T-helper 2 cell treated with Interferon-gamma antibody and Interleukin-4, amounts not matched to agents 5 μg/mL and 100 μg/mL, for 36 hours (primary cell): ENCODE results near the gene TIMM17A.
"Not testable (repeated sequence)": the region's sequence is repeated elsewhere in the genome, so short reads cannot be mapped to it uniquely, and the experiment has no call there.

Experiments
- DNase-seq: peaks from one replicate; pipeline ENCODE4 v3.0.0; 2021; ENCODE audit warnings: low spot score
- H3K27ac Mint-ChIP-seq: one replicate; pipeline ENCODE4 v1.8.0; 2021; ENCODE audit warnings: mild to moderate bottlenecking, mixed read lengths
- H3K27me3 Mint-ChIP-seq: one replicate; pipeline ENCODE4 v1.8.0; 2021; ENCODE audit warnings: low read depth, mixed read lengths
- H3K36me3 Mint-ChIP-seq: one replicate; pipeline ENCODE4 v1.8.0; 2021; ENCODE audit warnings: low read depth, mixed read lengths
- H3K4me1 Mint-ChIP-seq: one replicate; pipeline ENCODE4 v1.8.0; 2021; ENCODE audit warnings: low read depth, mixed read lengths
- H3K4me3 Mint-ChIP-seq: one replicate; pipeline ENCODE4 v1.8.0; 2022; ENCODE audit warnings: mild to moderate bottlenecking, moderate library complexity, mixed read lengths
- H3K9me3 Mint-ChIP-seq: one replicate; pipeline ENCODE4 v1.8.0; 2021; ENCODE audit warnings: mixed read lengths

TIMM17A gene

GRCh38 chr1:201946224-201946908 lies 8.9 kb upstream of the TIMM17A start, which contains the start of gene LMOD1:
TSS of gene LMOD1 (minus strand) at chr1:201946548. CDS start at chr1:201946340, 208 bp downstream.
- no peaks in the 10 kb centered on the region for H3K36me3 Mint-ChIP-seq
- no peak for DNase-seq
- peaks cover 61% of the 10 kb centered on the region for H3K27me3 Mint-ChIP-seq
- H3K4me3 Mint-ChIP-seq, result peak within 1 kb of the TSS; percentile 10
- H3K27ac Mint-ChIP-seq, result no peak within 1 kb of the TSS
- H3K4me1 Mint-ChIP-seq, result peaks cover 7% of the 10 kb centered on the region
- H3K9me3 Mint-ChIP-seq, result no peaks in the 10 kb centered on the region

DNA sequence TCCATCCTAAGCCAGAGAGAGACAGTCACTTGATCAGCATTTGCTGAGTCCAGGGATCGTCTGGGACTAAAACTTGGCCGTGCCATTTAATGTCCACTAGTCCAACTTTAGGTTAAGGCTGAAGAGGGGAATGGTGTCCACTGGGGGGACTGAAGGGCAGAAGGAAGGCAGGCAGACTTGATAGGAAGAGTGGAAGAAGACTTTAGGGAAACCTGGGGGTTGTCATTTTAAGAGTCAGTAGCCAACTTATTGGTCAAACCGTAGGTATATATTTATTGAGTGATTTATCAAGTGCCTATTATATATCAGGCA lies 7.7 kb upstream of the TIMM17A start:
- no peak for DNase-seq
- H3K9me3 Mint-ChIP-seq, result no peaks in the 10 kb centered on the region
- no peak overlapping the region for H3K4me3 Mint-ChIP-seq
- H3K27ac Mint-ChIP-seq, result no peak overlapping the region
- H3K4me1 Mint-ChIP-seq, result peaks cover 7% of the 10 kb centered on the region
- H3K36me3 Mint-ChIP-seq, result no peaks in the 10 kb centered on the region
- peaks cover 59% of the 10 kb centered on the region for H3K27me3 Mint-ChIP-seq

GRCh38 chr1:201949491-201949890 lies 5.8 kb upstream of the TIMM17A start:
- Mint-ChIP-seq H3K27me3 (peaks cover 47% of the 10 kb centered on the region), H3K27ac (no peak overlapping the region), H3K9me3 (no peaks in the 10 kb centered on the region), H3K4me3 (no peak overlapping the region), H3K4me1 (peaks cover 9% of the 10 kb centered on the region), H3K36me3 (no peaks in the 10 kb centered on the region)
- DNase-seq, result no peak

DNA sequence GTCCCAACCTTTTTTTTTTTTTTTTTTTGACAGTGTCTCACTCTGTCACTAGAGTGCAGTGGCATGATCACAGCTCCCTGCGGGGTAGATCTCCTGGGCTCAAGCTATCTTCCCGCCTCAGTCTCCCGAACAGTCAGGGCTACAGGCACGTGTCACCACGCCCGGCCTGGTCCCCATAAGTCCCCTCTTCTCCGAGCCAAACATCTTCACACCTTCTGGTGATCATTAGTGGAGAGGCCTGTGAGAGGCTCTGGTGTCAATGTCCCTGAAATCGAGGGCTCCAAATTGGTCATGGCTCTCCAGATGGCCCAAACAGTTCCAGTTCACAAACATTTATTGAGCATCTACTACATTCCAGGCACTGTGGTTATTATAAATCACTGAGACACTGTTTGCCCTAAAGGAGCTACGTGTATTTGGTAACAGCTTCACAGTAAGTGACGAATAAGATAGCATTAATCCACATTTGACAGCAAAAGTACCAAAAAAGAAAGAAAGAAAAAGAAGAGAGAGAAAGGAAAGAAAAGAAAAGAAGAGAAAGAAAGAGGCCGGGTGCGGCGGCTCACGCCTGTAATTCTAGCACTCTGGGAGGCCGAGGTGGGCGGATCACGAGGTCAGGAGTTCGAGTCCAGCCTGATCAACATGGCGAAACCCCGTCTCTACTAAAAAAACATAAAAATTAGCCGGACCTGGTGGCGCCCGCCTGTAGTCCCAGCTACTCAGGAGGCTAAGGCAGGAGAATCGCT lies 867 bp upstream of the TIMM17A start:
- Mint-ChIP-seq H3K4me1 (peaks cover 15% of the 10 kb centered on the region), H3K27me3 (peaks cover 5% of the 10 kb centered on the region), H3K36me3 (peaks cover 21% of the 10 kb centered on the region), H3K9me3 (no peaks in the 10 kb centered on the region), H3K4me3 (peak overlapping the region; percentile 99), H3K27ac (peak overlapping the region; percentile 93)
- no peak for DNase-seq

GRCh38 chr1:201955729-201956143 lies 433 bp downstream of the TIMM17A start:
- H3K4me1 Mint-ChIP-seq, result peaks cover 16% of the 10 kb centered on the region
- no peaks in the 10 kb centered on the region for H3K27me3 Mint-ChIP-seq
- H3K4me3 Mint-ChIP-seq, result peak overlapping the region; percentile 99
- DNase-seq, result no peak
- H3K27ac Mint-ChIP-seq, result peak overlapping the region; percentile 93
- no peaks in the 10 kb centered on the region for H3K9me3 Mint-ChIP-seq
- peaks cover 25% of the 10 kb centered on the region for H3K36me3 Mint-ChIP-seq

DNA sequence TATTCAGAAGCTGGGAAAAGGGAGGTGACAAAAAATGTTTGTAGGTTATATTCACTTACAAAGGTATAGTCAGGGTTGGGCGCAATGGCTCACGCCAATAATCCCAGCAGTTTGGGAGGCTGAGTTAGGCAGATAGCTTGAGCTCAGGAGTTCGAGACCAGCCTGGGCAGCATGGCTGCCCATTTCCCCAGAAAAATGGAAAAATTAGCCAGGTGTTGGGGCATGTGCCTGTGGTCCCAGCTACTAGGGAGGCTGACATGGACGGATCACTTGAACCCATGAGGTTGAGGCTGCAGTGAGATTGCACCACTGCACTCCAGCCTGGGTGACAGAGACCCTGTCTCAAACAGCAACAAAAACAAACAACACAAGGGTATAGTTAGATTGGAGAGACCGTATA lies 3.0 kb downstream of the TIMM17A start:
- Mint-ChIP-seq H3K9me3 (no peaks in the 10 kb centered on the region), H3K27me3 (no peaks in the 10 kb centered on the region), H3K36me3 (peaks cover 36% of the 10 kb centered on the region), H3K27ac (no peak overlapping the region), H3K4me3 (no peak overlapping the region), H3K4me1 (peaks cover 16% of the 10 kb centered on the region)
- DNase-seq, result no peak

- H3K36me3 Mint-ChIP-seq, result peaks cover 52% of the 10 kb centered on the region
- H3K9me3 Mint-ChIP-seq, H3K4me1 Mint-ChIP-seq, H3K4me3 Mint-ChIP-seq, H3K27ac Mint-ChIP-seq, H3K27me3 Mint-ChIP-seq, DNase-seq: not testable (repeated sequence)
These were observed 7.1 kb downstream of the TIMM17A start for GRCh38 chr1:201962382-201962781.

DNA sequence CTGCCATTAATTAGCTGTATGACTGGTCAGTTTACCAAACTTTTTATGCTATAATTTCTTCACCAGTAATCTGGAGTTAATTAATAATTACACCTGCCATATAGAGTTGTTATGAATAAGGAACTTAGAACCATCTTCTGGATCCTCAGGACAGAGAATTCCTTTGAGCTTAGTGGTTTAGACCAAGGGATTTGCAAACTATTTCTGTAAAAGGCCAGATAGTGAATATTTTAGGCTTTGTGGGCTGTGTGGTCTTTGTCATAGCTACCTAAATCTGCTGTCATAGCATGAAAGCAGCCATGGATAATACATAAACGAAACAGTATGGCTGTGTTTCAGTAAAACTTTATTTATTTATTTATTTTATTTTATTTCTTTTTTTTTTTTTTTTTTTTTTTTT lies 9.0 kb downstream of the TIMM17A start:
- Mint-ChIP-seq H3K27ac (no peak overlapping the region), H3K27me3 (no peaks in the 10 kb centered on the region), H3K9me3 (no peaks in the 10 kb centered on the region), H3K4me1 (peaks cover 2% of the 10 kb centered on the region), H3K36me3 (peaks cover 50% of the 10 kb centered on the region), H3K4me3 (no peak overlapping the region)
- no peak for DNase-seq

- Mint-ChIP-seq H3K4me3 (no peak overlapping the region), H3K36me3 (peaks cover 51% of the 10 kb centered on the region), H3K27ac (no peak overlapping the region), H3K4me1 (no peaks in the 10 kb centered on the region), H3K9me3 (no peaks in the 10 kb centered on the region), H3K27me3 (no peaks in the 10 kb centered on the region)
- no peak for DNase-seq
These were observed 10.9 kb downstream of the TIMM17A start for GRCh38 chr1:201966171-201966570.

DNA sequence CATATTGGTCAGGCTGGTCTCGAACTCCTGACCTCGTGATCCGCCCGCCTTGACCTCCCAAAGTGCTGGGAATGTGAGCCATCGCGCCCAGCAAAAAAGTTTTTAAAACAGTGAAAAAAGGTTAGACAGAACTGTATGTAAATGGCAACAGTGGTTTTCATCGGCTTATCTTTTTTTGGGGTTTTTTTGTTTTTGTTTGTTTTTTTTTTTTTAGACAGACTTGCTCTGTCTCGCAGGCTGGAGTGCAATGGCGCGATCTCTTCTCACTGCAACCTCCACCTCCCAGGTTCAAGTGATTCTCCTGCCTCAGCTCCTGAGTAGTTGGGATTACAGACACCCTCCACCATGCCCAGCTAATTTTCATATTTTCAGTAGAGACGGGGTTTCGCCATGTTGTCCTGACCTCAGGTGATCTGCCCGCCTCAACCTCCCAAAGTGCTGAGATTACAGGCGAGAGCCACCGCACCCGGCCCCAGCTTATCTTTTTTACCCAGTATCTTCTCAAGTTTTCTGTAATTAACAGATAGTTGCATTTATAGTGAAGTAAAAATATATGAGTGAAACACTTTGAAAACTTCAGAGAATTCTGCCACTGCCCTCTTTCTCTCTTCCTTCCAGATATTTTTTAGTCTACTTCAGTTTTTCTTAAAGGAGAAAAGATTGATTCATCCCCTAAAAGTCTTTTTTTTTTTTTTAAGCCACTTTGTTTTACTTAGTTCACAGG lies 13.1 kb downstream of the TIMM17A start:
- no peak overlapping the region for H3K27ac Mint-ChIP-seq
- DNase-seq, result no peak
- peaks cover 6% of the 10 kb centered on the region for H3K4me1 Mint-ChIP-seq
- no peaks in the 10 kb centered on the region for H3K27me3 Mint-ChIP-seq
- peaks cover 40% of the 10 kb centered on the region for H3K36me3 Mint-ChIP-seq
- no peak overlapping the region for H3K4me3 Mint-ChIP-seq
- no peaks in the 10 kb centered on the region for H3K9me3 Mint-ChIP-seq

DNA sequence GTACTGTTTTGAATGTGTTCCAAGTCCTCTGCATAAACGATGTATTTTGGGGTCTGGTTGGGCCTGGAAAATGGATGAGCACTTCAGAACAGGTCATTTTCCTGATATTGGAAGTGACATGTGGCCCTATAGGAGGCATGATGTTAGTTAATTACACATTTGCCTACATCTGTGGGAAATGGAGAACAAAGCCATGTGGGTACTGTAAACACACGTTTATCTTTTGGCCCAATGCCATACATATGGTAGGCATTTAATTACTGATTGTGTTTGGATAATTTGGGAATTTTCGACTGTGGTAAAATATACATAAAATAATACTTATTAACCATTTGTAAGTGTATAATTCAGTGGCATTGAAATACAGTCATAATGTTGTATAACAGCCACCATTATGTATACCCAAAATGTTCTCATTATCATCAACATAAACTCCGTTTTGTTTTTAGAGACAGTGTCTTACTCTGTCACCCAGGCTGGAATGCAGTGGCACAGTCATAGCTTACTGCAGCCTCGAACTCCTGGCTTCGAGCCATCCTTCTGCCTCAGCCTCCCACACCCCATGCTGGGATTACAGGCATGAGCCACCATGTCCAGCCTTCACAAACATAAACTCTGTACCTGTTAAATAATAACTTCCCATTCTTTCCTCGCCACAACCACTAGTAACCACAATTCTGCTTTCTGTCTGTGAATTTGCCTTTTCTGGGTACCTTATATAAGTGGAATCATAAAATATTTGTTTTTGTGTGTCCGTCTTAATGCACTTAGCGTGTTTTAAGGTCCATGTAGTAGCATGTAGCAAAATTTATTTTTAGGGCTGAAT lies 15.2 kb downstream of the TIMM17A start:
- H3K4me1 Mint-ChIP-seq, result peaks cover 6% of the 10 kb centered on the region
- H3K27me3 Mint-ChIP-seq, result peaks cover 8% of the 10 kb centered on the region
- peaks cover 26% of the 10 kb centered on the region for H3K36me3 Mint-ChIP-seq
- H3K4me3 Mint-ChIP-seq, result no peak overlapping the region
- DNase-seq, result no peak
- H3K27ac Mint-ChIP-seq, result no peak overlapping the region
- H3K9me3 Mint-ChIP-seq, result no peaks in the 10 kb centered on the region

- peaks cover 2% of the 10 kb centered on the region for H3K36me3 Mint-ChIP-seq
- peak overlapping the region; percentile 83 for H3K27ac Mint-ChIP-seq
- peak; percentile 66 for DNase-seq
- peak overlapping the region; percentile 94 for H3K4me3 Mint-ChIP-seq
- H3K27me3 Mint-ChIP-seq, result peaks cover 11% of the 10 kb centered on the region
- H3K4me1 Mint-ChIP-seq, result peaks cover 22% of the 10 kb centered on the region
- H3K9me3 Mint-ChIP-seq, result no peaks in the 10 kb centered on the region
These were observed 26.8 kb downstream of the TIMM17A start for GRCh38 chr1:201982082-201982622.

- peak; percentile 39 for DNase-seq
- peaks cover 22% of the 10 kb centered on the region for H3K4me1 Mint-ChIP-seq
- peak within 1 kb of the TSS; percentile 95 for H3K4me3 Mint-ChIP-seq
- peaks cover 2% of the 10 kb centered on the region for H3K36me3 Mint-ChIP-seq
- no peaks in the 10 kb centered on the region for H3K9me3 Mint-ChIP-seq
- peak within 1 kb of the TSS; percentile 87 for H3K27ac Mint-ChIP-seq
- peaks cover 11% of the 10 kb centered on the region for H3K27me3 Mint-ChIP-seq
These were observed 27.5 kb downstream of the TIMM17A start, which contains the start of gene RNPEP for GRCh38 chr1:201982623-201983379. TSS of gene RNPEP (plus strand) at chr1:201982648. CDS start at chr1:201982667, 19 bp downstream.
